SK-N-SH treated with all-trans-retinoic acid at 6 μM for 48 hours (cell line): ENCODE results near the gene CTBP2.

ENCODE experiments used
- ATAC-seq: fragments of 200-7000 bp; cut with Tn5 transposase; 3 replicates; pipeline ENCODE4 v1.9.1; 2020; ENCODE audit warnings: mild to moderate bottlenecking, moderate library complexity
- ARNTL ChIP-seq: fragments of 450-650 bp; formaldehyde crosslinking; IDR thresholded peaks from 2 replicates; pipeline ENCODE4 v1.5.0; 2020; ENCODE audit warnings: low read depth, mild to moderate bottlenecking, moderate library complexity, borderline replicate concordance
- BACH2 ChIP-seq: fragments of 250-450 bp; sonication (Bioruptor Pico); IDR thresholded peaks from 2 replicates; pipeline ENCODE4 v1.9.0; 2021; ENCODE audit warnings: mild to moderate bottlenecking, borderline replicate concordance
- CSDC2 ChIP-seq: fragments of 250-450 bp; sonication (Bioruptor Pico); IDR thresholded peaks from 2 replicates; pipeline ENCODE4 v1.5.0; 2020; ENCODE audit warnings: mild to moderate bottlenecking, moderate library complexity
- ESRRG ChIP-seq: fragments of 250-450 bp; sonication (Bioruptor Pico); IDR thresholded peaks from 2 replicates; pipeline ENCODE4 v1.6.1; 2021; ENCODE audit warnings: mild to moderate bottlenecking
- GLIS3 ChIP-seq: fragments of 250-450 bp; sonication (Bioruptor Pico); IDR thresholded peaks from 2 replicates; pipeline ENCODE4 v1.5.0; 2020; ENCODE audit warnings: mild to moderate bottlenecking, moderate library complexity
- OSR1 ChIP-seq: fragments of 250-450 bp; sonication (Bioruptor Pico); IDR thresholded peaks from 2 replicates; pipeline ENCODE4 v1.8.0; 2022; ENCODE audit warnings: moderate library complexity, mild to moderate bottlenecking, inconsistent platforms
- PPARA ChIP-seq: fragments of 250-450 bp; sonication (Bioruptor Pico); IDR thresholded peaks from 2 replicates; pipeline ENCODE4 v1.5.0; 2020; ENCODE audit warnings: mild to moderate bottlenecking, borderline replicate concordance
- RARB ChIP-seq: fragments of 250-450 bp; sonication (Bioruptor Pico); IDR thresholded peaks from 2 replicates; pipeline ENCODE4 v1.8.0; 2021; ENCODE audit warnings: mild to moderate bottlenecking, moderate library complexity
- SNAI2 ChIP-seq: fragments of 250-450 bp; sonication (Bioruptor Pico); IDR thresholded peaks from 2 replicates; pipeline ENCODE4 v1.5.0; 2020; ENCODE audit warnings: mild to moderate bottlenecking, moderate library complexity
- TCF4 ChIP-seq: fragments of 250-450 bp; sonication (Bioruptor Pico); IDR thresholded peaks from 2 replicates; pipeline ENCODE4 v1.8.0; 2021; ENCODE audit warnings: mild to moderate bottlenecking, moderate library complexity, borderline replicate concordance
- ZC3H10 ChIP-seq: fragments of 250-450 bp; sonication (Bioruptor Pico); IDR thresholded peaks from 2 replicates; pipeline ENCODE4 v1.5.1; 2021; ENCODE audit warnings: mild to moderate bottlenecking, moderate library complexity
- ZNF70 ChIP-seq: fragments of 450-650 bp; formaldehyde crosslinking; IDR thresholded peaks from 2 replicates; pipeline ENCODE4 v1.5.0; 2020; ENCODE audit warnings: mild to moderate bottlenecking, moderate library complexity
- ZNF8 ChIP-seq: fragments of 450-650 bp; formaldehyde crosslinking; IDR thresholded peaks from 2 replicates; pipeline ENCODE4 v1.5.0; 2020; ENCODE audit warnings: mild to moderate bottlenecking, moderate library complexity
- TF ChIP-seq, protein P1 (sequence below): fragments of 250-450 bp; sonication (Bioruptor Pico); IDR thresholded peaks from 2 replicates; pipeline ENCODE4 v1.5.1; 2021; ENCODE audit warnings: mild to moderate bottlenecking, moderate library complexity
- TF ChIP-seq, protein P2 (sequence below): fragments of 250-450 bp; sonication (Bioruptor Pico); IDR thresholded peaks from 2 replicates; pipeline ENCODE4 v1.5.1; 2020; ENCODE audit warnings: low read depth, mild to moderate bottlenecking, moderate library complexity
- TF ChIP-seq, protein P3 (sequence below): fragments of 250-450 bp; sonication (Bioruptor Pico); IDR thresholded peaks from 2 replicates; pipeline ENCODE4 v1.5.0; 2020; ENCODE audit warnings: mild to moderate bottlenecking, moderate library complexity
- TF ChIP-seq, protein P4 (sequence below): fragments of 250-450 bp; sonication (Bioruptor Pico); IDR thresholded peaks from 2 replicates; pipeline ENCODE4 v1.8.0; 2021; ENCODE audit warnings: low read depth, mild to moderate bottlenecking, moderate library complexity, borderline replicate concordance
- TF ChIP-seq, protein P5 (sequence below): fragments of 250-450 bp; sonication (Bioruptor Pico); IDR thresholded peaks from 2 replicates; pipeline ENCODE4 v1.8.0; 2020; ENCODE audit warnings: mild to moderate bottlenecking, moderate library complexity, borderline replicate concordance

The CTBP2 gene

DNA sequence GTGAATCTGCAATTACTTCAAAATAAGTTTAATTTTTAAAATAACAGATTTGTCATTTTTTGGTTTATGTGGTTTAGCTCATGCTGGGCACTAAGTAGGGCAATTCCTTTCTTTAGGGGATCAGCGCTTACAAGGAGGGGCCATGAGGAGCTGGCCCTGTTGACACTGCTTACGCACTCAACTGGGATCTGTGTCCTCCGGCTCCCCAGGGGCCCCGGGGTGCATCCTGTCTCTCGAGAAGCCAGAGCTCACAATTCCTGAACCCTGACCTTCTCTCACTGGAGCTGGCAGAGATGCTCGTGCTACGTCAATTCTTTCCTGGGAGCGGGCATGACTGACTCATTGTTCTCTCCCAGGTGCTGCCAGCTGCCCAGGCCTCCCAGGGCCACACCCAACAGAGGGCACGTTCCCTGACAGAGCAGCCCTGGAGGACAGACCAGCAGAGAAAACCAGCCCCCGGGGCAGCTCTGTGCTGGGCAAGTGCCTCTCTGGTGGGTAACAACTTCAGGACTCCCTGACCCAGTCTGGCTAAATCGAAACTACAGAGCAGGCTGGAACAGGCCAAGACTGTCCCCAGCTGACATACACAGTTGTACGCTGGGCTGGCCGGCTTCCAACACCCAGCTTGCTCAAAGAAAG is 36.8 kb downstream of the CTBP2 start:
- no peak for ATAC-seq
- TF ChIP-seq, protein P1, sequence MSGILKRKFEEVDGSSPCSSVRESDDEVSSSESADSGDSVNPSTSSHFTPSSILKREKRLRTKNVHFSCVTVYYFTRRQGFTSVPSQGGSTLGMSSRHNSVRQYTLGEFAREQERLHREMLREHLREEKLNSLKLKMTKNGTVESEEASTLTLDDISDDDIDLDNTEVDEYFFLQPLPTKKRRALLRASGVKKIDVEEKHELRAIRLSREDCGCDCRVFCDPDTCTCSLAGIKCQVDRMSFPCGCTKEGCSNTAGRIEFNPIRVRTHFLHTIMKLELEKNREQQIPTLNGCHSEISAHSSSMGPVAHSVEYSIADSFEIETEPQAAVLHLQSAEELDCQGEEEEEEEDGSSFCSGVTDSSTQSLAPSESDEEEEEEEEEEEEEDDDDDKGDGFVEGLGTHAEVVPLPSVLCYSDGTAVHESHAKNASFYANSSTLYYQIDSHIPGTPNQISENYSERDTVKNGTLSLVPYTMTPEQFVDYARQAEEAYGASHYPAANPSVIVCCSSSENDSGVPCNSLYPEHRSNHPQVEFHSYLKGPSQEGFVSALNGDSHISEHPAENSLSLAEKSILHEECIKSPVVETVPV (CRISPR knock-in tag), result no peak
- TF ChIP-seq ESRRG (CRISPR knock-in tag), result no peak
- TF ChIP-seq ZNF70 (CRISPR knock-in tag), result no peak
- TF ChIP-seq, protein P2, sequence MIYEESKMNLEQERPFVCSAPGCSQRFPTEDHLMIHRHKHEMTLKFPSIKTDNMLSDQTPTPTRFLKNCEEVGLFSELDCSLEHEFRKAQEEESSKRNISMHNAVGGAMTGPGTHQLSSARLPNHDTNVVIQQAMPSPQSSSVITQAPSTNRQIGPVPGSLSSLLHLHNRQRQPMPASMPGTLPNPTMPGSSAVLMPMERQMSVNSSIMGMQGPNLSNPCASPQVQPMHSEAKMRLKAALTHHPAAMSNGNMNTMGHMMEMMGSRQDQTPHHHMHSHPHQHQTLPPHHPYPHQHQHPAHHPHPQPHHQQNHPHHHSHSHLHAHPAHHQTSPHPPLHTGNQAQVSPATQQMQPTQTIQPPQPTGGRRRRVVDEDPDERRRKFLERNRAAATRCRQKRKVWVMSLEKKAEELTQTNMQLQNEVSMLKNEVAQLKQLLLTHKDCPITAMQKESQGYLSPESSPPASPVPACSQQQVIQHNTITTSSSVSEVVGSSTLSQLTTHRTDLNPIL (CRISPR knock-in tag), result no peak
- no peak for TF ChIP-seq OSR1 (CRISPR knock-in tag)
- no peak for TF ChIP-seq SNAI2
- TF ChIP-seq, protein P3, sequence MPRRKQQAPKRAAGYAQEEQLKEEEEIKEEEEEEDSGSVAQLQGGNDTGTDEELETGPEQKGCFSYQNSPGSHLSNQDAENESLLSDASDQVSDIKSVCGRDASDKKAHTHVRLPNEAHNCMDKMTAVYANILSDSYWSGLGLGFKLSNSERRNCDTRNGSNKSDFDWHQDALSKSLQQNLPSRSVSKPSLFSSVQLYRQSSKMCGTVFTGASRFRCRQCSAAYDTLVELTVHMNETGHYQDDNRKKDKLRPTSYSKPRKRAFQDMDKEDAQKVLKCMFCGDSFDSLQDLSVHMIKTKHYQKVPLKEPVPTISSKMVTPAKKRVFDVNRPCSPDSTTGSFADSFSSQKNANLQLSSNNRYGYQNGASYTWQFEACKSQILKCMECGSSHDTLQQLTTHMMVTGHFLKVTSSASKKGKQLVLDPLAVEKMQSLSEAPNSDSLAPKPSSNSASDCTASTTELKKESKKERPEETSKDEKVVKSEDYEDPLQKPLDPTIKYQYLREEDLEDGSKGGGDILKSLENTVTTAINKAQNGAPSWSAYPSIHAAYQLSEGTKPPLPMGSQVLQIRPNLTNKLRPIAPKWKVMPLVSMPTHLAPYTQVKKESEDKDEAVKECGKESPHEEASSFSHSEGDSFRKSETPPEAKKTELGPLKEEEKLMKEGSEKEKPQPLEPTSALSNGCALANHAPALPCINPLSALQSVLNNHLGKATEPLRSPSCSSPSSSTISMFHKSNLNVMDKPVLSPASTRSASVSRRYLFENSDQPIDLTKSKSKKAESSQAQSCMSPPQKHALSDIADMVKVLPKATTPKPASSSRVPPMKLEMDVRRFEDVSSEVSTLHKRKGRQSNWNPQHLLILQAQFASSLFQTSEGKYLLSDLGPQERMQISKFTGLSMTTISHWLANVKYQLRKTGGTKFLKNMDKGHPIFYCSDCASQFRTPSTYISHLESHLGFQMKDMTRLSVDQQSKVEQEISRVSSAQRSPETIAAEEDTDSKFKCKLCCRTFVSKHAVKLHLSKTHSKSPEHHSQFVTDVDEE (CRISPR knock-in tag), result no peak
- TF ChIP-seq ARNTL (CRISPR knock-in tag), result no peak
- TF ChIP-seq PPARA, result no peak
- TF ChIP-seq GLIS3 (CRISPR knock-in tag), result no peak
- no peak for TF ChIP-seq ZC3H10 (CRISPR knock-in tag)
- TF ChIP-seq BACH2 (CRISPR knock-in tag), result no peak

DNA sequence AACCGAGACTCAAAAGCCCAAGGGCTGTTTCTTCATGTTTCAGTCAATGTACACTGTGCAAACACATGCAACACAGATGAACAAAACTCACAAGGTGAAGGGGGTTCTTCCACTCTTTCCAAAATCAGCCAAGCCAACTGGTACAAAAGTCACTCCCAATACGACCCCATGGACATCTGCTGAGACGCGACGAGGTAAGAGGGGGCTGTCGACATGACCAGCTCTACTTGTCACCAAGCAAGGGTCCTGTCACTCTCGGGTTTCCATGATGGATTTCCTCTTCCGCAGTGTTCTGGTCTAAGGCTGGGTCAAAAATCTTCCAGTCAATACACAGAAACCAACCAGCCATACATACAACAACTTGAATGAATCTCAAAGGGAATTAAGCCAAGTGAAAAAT is 37.8 kb downstream of the CTBP2 start:
- no peak for ATAC-seq
- TF ChIP-seq OSR1 (CRISPR knock-in tag), result no peak
- no peak for TF ChIP-seq ZNF8 (CRISPR knock-in tag)

DNA sequence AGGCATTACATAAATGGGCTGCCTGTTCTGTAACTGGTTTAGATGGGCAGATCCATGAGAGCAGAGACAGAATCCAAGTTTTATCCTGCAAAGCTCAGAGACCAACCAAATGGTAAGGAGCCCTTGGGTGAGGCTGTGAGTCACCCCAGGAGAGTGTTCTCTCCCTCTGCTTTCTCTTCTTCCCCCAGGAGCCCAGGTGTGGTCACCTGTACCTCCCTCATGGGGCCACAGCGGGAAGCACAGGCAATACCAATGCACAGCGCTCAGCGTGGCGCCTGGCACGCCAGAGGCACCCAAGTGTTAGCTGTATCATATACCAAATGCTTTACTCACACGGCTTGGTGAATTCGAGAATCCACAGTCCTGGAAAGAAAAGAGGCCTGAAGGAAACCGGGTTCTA is 39.4 kb downstream of the CTBP2 start:
- TF ChIP-seq ZNF8 (CRISPR knock-in tag) (no peak), CSDC2 (no peak), RARB (CRISPR knock-in tag) (no peak), BACH2 (CRISPR knock-in tag) (no peak), ZNF70 (CRISPR knock-in tag) (no peak), TCF4 (CRISPR knock-in tag) (no peak)
- TF ChIP-seq, protein P1 (CRISPR knock-in tag), result no peak
- TF ChIP-seq, protein P4, sequence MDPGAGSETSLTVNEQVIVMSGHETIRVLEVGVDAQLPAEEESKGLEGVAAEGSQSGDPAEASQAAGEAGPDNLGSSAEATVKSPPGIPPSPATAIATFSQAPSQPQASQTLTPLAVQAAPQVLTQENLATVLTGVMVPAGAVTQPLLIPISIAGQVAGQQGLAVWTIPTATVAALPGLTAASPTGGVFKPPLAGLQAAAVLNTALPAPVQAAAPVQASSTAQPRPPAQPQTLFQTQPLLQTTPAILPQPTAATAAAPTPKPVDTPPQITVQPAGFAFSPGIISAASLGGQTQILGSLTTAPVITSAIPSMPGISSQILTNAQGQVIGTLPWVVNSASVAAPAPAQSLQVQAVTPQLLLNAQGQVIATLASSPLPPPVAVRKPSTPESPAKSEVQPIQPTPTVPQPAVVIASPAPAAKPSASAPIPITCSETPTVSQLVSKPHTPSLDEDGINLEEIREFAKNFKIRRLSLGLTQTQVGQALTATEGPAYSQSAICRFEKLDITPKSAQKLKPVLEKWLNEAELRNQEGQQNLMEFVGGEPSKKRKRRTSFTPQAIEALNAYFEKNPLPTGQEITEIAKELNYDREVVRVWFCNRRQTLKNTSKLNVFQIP (CRISPR knock-in tag), result no peak
- TF ChIP-seq, protein P5, sequence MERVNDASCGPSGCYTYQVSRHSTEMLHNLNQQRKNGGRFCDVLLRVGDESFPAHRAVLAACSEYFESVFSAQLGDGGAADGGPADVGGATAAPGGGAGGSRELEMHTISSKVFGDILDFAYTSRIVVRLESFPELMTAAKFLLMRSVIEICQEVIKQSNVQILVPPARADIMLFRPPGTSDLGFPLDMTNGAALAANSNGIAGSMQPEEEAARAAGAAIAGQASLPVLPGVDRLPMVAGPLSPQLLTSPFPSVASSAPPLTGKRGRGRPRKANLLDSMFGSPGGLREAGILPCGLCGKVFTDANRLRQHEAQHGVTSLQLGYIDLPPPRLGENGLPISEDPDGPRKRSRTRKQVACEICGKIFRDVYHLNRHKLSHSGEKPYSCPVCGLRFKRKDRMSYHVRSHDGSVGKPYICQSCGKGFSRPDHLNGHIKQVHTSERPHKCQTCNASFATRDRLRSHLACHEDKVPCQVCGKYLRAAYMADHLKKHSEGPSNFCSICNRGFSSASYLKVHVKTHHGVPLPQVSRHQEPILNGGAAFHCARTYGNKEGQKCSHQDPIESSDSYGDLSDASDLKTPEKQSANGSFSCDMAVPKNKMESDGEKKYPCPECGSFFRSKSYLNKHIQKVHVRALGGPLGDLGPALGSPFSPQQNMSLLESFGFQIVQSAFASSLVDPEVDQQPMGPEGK (CRISPR knock-in tag), result no peak
- ATAC-seq, result no peak
